ENCODE data around the gene MVK.

Gene MVK

GRCh38 chr12:109594556-109595317, 21.1 kb downstream of the MVK start:
- no peak overlapping the region for H3K4me3 ChIP-seq (ENCODE audit: low read depth, low read length)
- TF ChIP-seq CTCF (IDR thresholded peaks at IDR 0.05; ENCODE audit: borderline replicate concordance, insufficient read depth, low read depth, low read length) = no peak

- TF ChIP-seq CTCF (IDR thresholded peaks at IDR 0.05; ENCODE audit: borderline replicate concordance, insufficient read depth, low read depth, low read length) = no peak
- H3K4me3 ChIP-seq (ENCODE audit: low read depth, low read length) = no peak overlapping the region
Observed at GRCh38 chr12:109595321-109595902, 21.8 kb downstream of the MVK start.

- no peak overlapping the region for H3K4me3 ChIP-seq (ENCODE audit: low read depth, low read length)
- no peak for TF ChIP-seq CTCF (IDR thresholded peaks at IDR 0.05; ENCODE audit: borderline replicate concordance, insufficient read depth, low read depth, low read length)
Observed at GRCh38 chr12:109596418-109597244, 23.0 kb downstream of the MVK start.

GRCh38 chr12:109597414-109597794, 23.8 kb downstream of the MVK start:
- no peak overlapping the region for H3K4me3 ChIP-seq (ENCODE audit: low read depth, low read length)
- TF ChIP-seq CTCF (IDR thresholded peaks at IDR 0.05; ENCODE audit: borderline replicate concordance, insufficient read depth, low read depth, low read length) = no peak

GRCh38 chr12:109597795-109598427, 24.3 kb downstream of the MVK start:
- peak; percentile 96 for TF ChIP-seq CTCF (IDR thresholded peaks at IDR 0.05; ENCODE audit: borderline replicate concordance, insufficient read depth, low read depth, low read length)
- no peak overlapping the region for H3K4me3 ChIP-seq (ENCODE audit: low read depth, low read length)

- H3K4me3 ChIP-seq (ENCODE audit: low read depth, low read length) = no peak overlapping the region
- no peak for TF ChIP-seq CTCF (IDR thresholded peaks at IDR 0.05; ENCODE audit: borderline replicate concordance, insufficient read depth, low read depth, low read length)
Observed at GRCh38 chr12:109598428-109598854, 24.8 kb downstream of the MVK start.

Data from GM12875 (cell line).